AG04450 (cell line): ENCODE results near the gene CHRND. TPM values are rescaled to one million over a fixed set of nuclear protein-coding genes. Genes with fewer than 3 reads are reported as not detected.

Experiments
- CTCF ChIA-PET: fragments of 300-600, 350-600 bp; formaldehyde crosslinking; extraction: SDS; loops from one replicate; lab custom pipeline; 2022; ENCODE audit warnings: antibody characterized with exemption, inconsistent platforms; lab: Charles Lee
- POLR2A ChIA-PET: fragments of 350-600 bp; formaldehyde crosslinking; extraction: SDS; loops from one replicate; lab custom pipeline; 2021; ENCODE audit warnings: antibody characterized with exemption, inconsistent platforms; lab: Yijun Ruan, JAX
- DNase-seq: peaks from one replicate; pipeline ENCODE4 v3.0.0-alpha.2; 2011; ENCODE audit warnings: low read depth, low spot score
- H3K27ac ChIP-seq: one replicate; pipeline ENCODE4 v1.5.1; 2012; ENCODE audit warnings: low read depth, low read length, control low read depth
- H3K27me3 ChIP-seq: one replicate; pipeline ENCODE4 v1.6.0; 2012; ENCODE audit warnings: low read length; ENCODE audit not compliant: control insufficient read depth, insufficient read depth
- H3K4me3 ChIP-seq: 2 replicates; pipeline ENCODE4 v1.5.1; 2011; ENCODE audit warnings: mild to moderate bottlenecking, low read depth, low read length, control low read depth
- H3K9me3 ChIP-seq: 2 replicates; pipeline ENCODE4 v1.5.1; 2012; ENCODE audit warnings: low read length; ENCODE audit not compliant: control insufficient read depth, insufficient read depth
- polyA plus RNA-seq: library from polyadenylated mRNA; depleted of rRNA; stranded (reverse); fragments of >200 nt; gene quantifications from 2 replicates; pipeline ENCODE4 v1.2.3, GENCODE V29; 2011
- TF ChIP-seq, protein P1 (sequence below): IDR thresholded peaks from 2 replicates; pipeline ENCODE4 v1.5.1; 2011; ENCODE audit warnings: low read depth, low read length, control low read depth, inconsistent platforms

The CHRND gene
- polyA plus RNA-seq, 1 experiment, result not detected

DNA sequence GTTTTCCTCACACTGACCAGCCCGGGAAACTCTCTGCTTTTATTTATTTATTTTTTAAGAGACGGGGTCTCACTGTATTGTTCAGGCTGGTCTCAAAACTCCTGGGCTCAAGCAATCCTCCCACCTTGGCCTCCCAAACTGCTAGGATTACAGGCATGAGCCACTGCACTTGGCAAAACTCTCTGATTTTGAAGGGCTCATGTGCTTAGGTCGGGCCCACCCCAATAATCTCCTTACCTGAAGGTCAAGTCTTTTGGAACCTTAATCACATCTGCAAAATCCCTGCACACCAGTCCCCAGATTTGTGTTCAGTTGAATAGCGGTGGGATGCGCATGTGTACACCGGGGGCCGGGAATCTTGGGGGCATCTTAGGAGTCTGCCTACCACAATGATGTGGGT is 30.7 kb upstream of the CHRND start:
- no peak overlapping the region for H3K4me3 ChIP-seq
- no peaks in the 10 kb centered on the region; the same call in 1 of the 2 replicates for H3K9me3 ChIP-seq
- TF ChIP-seq, protein P1, sequence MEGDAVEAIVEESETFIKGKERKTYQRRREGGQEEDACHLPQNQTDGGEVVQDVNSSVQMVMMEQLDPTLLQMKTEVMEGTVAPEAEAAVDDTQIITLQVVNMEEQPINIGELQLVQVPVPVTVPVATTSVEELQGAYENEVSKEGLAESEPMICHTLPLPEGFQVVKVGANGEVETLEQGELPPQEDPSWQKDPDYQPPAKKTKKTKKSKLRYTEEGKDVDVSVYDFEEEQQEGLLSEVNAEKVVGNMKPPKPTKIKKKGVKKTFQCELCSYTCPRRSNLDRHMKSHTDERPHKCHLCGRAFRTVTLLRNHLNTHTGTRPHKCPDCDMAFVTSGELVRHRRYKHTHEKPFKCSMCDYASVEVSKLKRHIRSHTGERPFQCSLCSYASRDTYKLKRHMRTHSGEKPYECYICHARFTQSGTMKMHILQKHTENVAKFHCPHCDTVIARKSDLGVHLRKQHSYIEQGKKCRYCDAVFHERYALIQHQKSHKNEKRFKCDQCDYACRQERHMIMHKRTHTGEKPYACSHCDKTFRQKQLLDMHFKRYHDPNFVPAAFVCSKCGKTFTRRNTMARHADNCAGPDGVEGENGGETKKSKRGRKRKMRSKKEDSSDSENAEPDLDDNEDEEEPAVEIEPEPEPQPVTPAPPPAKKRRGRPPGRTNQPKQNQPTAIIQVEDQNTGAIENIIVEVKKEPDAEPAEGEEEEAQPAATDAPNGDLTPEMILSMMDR, result no peak
- peaks cover 22% of the 10 kb centered on the region for H3K27me3 ChIP-seq
- no peak for DNase-seq
- CTCF ChIA-PET, result no interaction called here
- no peak overlapping the region for H3K27ac ChIP-seq
- POLR2A ChIA-PET, result no interaction called here

GRCh38 chr2:232496501-232497270 is 29.3 kb upstream of the CHRND start:
- Histone ChIP-seq H3K9me3 (no peaks in the 10 kb centered on the region), H3K27ac (no peak overlapping the region), H3K4me3 (no peak overlapping the region), H3K27me3 (peaks cover 32% of the 10 kb centered on the region)
- CTCF ChIA-PET, result no interaction called here
- TF ChIP-seq, protein P1, result no peak
- POLR2A ChIA-PET, result no interaction called here
- DNase-seq, result no peak

DNA sequence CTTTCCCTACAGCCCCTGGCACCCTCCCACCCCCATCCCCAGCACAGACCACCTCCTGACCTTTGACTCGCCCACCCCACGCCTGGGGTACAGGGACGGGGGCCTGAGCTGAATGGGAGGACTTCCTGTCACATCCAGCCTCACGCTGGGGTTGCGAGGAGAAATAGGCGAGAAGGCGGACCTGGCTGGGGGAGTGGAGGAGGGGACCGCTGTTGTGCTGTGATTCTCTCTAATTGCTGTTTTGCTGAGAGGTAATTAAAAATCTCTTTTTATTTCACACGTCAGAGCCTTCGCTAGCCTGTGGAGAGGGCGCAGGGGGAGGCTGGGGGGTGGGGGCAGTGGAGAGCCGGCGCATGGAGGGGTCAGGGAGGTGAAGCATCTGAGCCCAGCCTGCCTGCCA is 28.6 kb upstream of the CHRND start:
- H3K27ac ChIP-seq, result no peak overlapping the region
- TF ChIP-seq, protein P1, result no peak
- no peak overlapping the region for H3K4me3 ChIP-seq
- no peak for DNase-seq
- peaks cover 33% of the 10 kb centered on the region for H3K27me3 ChIP-seq
- POLR2A ChIA-PET, result no interaction called here
- CTCF ChIA-PET, result no interaction called here
- H3K9me3 ChIP-seq, result no peaks in the 10 kb centered on the region

DNA sequence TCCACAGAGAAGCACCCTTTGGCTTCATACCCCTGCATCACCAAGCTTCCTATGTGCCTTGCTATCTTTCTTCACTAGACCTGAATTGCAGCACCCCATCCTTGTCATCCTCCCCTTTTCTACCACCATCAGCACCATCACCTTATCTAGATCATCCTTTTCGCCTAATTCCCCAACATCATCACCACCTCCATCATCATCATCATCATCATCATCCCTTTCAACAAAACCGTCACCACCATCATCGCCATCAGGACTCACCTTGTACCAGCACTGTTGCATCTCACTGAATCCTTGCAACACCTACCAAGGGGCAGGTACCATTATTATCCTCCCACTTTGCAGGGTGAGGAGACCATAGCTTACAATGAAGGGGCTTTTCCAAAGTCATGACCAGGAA is 27.5 kb upstream of the CHRND start:
- Histone ChIP-seq H3K27me3 (peaks cover 38% of the 10 kb centered on the region), H3K9me3 (no peaks in the 10 kb centered on the region), H3K4me3 (no peak overlapping the region), H3K27ac (no peak overlapping the region)
- CTCF ChIA-PET, result no interaction called here
- POLR2A ChIA-PET, result no interaction called here
- no peak for DNase-seq
- TF ChIP-seq, protein P1, result no peak

- Histone ChIP-seq H3K27me3 (peaks cover 51% of the 10 kb centered on the region), H3K4me3 (no peak overlapping the region), H3K27ac (no peak overlapping the region), H3K9me3 (no peaks in the 10 kb centered on the region)
- no peak for DNase-seq
- POLR2A ChIA-PET, result no interaction called here
- TF ChIP-seq, protein P1, result no peak
- CTCF ChIA-PET, result interaction anchor here (0.7 kb wide), 1 partner anchor 14 kb away, joined by 7 read pairs; no protein-coding TSS in a partner anchor
These were observed 24.6 kb upstream of the CHRND start for GRCh38 chr2:232501331-232501771.
